GM12874 (cell line): Measurements from ENCODE around the gene PTGES2.

ENCODE experiments used
- TF ChIP-seq, protein P1 (sequence below): IDR thresholded peaks from 2 replicates; pipeline ENCODE4 v1.5.1; 2011; ENCODE audit warnings: low read depth, mild to moderate bottlenecking, control low read depth, low read length, moderate library complexity; ENCODE audit not compliant: insufficient read depth

The PTGES2 gene

DNA sequence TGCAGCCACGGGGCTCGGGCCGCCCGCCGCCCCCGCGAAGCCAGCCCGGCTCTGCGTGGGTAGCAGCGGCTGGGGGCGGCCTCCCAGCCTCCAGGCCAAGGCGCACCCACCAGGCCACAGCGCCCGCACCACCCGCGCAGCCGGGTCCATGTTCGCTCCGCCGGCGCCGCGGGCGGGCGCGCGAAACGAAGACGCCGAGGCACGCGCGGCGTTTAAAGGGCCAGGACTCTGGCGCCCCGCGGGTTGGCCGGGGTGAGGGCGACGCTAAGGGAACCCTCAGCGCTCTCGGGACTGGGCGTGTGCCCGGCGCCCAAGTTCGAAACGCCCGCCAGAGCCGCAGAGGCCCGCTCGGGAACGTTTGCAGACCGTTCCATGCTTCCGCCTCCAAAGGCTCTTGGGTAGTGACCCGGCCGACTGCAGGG, at the start of gene PTGES2:
Gene PTGES2, minus strand, starts transcription at position 162 of the 422 bp plus-strand sequence. Its CDS starts 12 bp downstream, at position 150.
- TF ChIP-seq, protein P1, sequence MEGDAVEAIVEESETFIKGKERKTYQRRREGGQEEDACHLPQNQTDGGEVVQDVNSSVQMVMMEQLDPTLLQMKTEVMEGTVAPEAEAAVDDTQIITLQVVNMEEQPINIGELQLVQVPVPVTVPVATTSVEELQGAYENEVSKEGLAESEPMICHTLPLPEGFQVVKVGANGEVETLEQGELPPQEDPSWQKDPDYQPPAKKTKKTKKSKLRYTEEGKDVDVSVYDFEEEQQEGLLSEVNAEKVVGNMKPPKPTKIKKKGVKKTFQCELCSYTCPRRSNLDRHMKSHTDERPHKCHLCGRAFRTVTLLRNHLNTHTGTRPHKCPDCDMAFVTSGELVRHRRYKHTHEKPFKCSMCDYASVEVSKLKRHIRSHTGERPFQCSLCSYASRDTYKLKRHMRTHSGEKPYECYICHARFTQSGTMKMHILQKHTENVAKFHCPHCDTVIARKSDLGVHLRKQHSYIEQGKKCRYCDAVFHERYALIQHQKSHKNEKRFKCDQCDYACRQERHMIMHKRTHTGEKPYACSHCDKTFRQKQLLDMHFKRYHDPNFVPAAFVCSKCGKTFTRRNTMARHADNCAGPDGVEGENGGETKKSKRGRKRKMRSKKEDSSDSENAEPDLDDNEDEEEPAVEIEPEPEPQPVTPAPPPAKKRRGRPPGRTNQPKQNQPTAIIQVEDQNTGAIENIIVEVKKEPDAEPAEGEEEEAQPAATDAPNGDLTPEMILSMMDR = no peak

DNA sequence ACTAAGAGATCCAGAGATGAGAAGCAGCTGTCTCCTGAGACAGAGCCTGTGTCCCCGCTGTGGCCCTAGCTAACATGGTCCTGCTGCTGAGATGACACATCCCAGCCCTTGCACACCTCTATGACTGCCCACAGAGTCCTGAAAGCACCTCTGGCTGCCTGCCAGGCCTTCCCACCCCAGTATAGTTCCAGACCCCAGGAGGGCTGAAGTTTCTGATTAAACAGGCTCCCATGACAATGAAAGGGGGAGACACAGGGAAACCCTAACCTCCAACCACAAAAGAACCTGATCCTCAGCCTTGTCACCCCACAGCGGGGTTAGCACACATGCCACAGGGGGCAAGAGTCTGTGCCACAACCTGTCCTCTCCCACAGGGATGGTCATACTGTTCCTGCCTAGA, 48.2 kb upstream of the PTGES2 start:
- TF ChIP-seq, protein P1 = no peak

DNA sequence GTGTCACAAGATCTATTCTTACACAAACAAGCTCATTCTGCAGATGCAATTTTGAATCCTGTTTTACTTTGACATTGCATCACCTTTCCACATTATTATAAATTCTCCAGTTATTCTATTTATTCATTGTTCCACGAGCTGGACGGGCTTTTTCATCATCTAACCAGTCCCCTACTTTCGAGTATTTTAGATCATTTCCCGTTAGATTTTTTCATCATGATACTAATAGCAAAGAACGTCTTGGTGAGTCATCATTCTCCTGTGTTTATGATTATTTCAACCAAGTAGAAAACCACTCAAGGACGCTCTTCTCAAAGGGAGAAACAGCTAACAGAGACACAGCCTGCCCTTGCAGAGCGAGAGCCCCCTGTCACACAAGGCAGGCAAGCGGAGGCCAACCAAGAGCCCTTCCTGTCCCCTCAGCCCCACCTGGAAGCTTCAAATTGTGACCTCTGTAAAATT, 47.6 kb upstream of the PTGES2 start:
- TF ChIP-seq, protein P1 = no peak

DNA sequence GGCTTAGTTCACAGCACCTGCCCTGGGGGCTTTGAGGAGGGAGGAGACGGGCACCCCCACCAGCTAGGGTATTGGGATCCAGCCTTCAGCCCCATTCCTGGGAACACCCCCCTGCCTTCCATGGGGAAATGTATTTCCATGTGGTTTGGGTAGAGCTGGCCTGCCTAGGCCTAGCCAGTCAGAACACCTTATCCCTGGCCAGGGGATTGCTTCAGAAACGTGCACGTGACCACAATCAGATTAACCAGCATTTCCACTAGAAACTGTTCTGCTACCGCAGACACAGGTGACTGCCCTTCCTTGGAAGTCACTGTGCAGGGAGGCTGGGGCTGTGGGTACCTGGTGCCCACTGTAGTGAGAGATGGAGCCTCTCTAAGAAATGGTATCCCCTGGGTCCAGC, 46.5 kb upstream of the PTGES2 start:
- TF ChIP-seq, protein P1 = no peak

DNA sequence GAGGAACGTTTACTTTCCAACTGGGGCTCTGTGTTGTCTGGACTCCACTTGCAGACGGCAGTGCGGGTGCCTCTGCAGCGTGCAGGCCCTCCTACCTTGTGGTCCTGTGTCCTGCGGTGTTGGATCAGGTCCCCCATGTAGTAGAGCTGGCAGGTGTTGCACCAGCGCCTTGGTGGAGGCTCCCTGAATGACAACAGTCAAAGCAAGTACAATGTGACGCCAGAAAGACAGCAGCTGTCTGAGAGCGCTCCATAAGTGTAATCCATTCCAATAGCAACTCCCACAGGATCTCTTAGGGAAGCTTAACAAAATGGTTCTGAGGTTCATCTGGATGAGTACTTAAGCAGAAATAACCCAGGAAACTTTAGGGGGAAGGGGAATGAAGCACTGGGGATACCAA, 42.4 kb upstream of the PTGES2 start:
- TF ChIP-seq, protein P1 = no peak

DNA sequence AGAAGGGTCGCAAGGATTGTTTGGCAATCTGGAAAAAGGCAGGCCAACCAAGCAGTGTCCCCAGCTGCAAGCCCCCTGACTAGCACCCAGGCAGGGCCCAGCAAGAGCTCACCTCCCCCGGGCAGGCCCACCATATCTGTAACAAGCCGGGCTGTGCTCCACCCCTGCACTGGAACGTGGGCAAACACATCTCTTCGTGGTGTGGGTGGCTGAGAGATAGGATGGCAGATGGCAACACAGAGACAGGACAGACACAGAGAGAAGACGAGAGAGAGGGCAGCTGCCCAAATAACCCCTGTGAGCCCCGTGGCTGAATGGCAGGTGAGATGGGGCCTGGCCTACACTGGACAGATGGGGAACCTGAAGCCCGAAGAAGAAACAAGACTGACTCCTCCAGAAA, 42.0 kb upstream of the PTGES2 start:
- TF ChIP-seq, protein P1 = no peak

DNA sequence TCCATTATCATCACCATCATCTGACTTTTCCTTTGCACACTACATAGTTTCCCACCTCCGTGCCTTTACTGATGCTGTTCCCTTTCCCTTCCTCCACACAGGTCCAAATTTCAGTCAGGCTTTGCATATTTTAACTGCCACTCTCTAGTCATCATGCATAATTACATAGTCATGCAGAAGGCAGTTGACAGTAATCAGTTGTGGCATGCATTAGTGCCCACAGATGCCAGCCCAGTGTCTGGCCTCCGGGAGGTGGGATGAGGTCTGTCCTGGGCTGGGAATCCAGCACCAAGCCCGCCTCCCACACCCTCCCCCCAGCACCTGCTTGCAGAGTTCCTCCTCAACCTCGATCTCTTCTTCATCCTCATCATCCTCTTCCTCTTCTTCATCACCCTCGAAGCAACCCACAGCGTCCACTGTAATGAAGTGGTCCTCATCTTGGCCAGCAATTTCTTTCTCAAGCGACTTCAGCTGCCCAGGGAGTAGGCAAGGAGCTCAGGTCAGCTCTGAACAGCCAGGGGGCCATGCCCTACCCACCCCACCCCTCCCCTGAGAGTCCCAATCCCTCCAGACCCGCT, 41.3 kb upstream of the PTGES2 start:
- TF ChIP-seq, protein P1 = no peak
